HCT116 (cell line): ENCODE measurements around the gene EML1. TPM values are rescaled to one million over a fixed set of nuclear protein-coding genes. Genes with fewer than 3 reads are reported as not detected.

Source experiments
- ATAC-seq: fragments of 200-7000 bp; cut with Tn5 transposase; 2 replicates; pipeline ENCODE4 v1.9.1; 2020; ENCODE audit warnings: mild to moderate bottlenecking, moderate library complexity
- BruUV-seq: library from RNA; stranded (reverse); fragments of 400-500 nt; replicated peaks from 2 replicates; lab custom pipeline; 2021; lab: Mats Ljungman, UMichigan
- CTCF ChIA-PET: fragments of 300-600 bp; sonication (Branson Sonifier 250); formaldehyde crosslinking; loops from one replicate; lab custom pipeline; 2021; ENCODE audit warnings: antibody characterized with exemption; lab: Charles Lee
- POLR2A ChIA-PET: fragments of 300-600, 350-600 bp; sonication (Branson Sonifier 250); formaldehyde crosslinking; loops from one replicate; lab custom pipeline; 2021; ENCODE audit warnings: antibody characterized with exemption; lab: Charles Lee
- RAD21 ChIA-PET, 2 experiments: fragments of 300-600 bp; sonication (Branson Sonifier 250); formaldehyde crosslinking; loops; one replicate each; lab custom pipeline; 2023; ENCODE audit warnings: low total read pairs in 2 of 2; ENCODE audit not compliant: uncharacterized antibody in 2 of 2, unreplicated experiment in 2 of 2, low non-redundant PET in 1 of 2; lab: Charles Lee
- DNase-seq: peaks from one replicate; pipeline ENCODE4 v3.0.0-alpha.2; 2010; ENCODE audit warnings: low read depth, low spot score
- H2AFZ ChIP-seq: fragments of 200-600 bp; shearing (Covaris generic), sonication (generic); 2 replicates; pipeline ENCODE4 v1.6.1; 2017; ENCODE audit warnings: low read depth, mixed run types, mixed read lengths, antibody characterized with exemption, low read length; ENCODE audit not compliant: poor library complexity, severe bottlenecking
- H3K27ac ChIP-seq: 2 replicates; pipeline ENCODE4 v1.5.1; 2012; ENCODE audit warnings: low read depth, low read length
- H3K27me3 ChIP-seq: fragments of 200-600 bp; sonication (generic); 2 replicates; pipeline ENCODE4 v1.6.1; 2016; ENCODE audit warnings: mixed run types, low read length, mixed read lengths; ENCODE audit not compliant: insufficient read depth
- H3K36me3 ChIP-seq, 2 experiments: fragments of 200-500 bp in 1 of 2; fragments of 200-600 bp in 1 of 2; sonication (Bioruptor generic) in 1 of 2; sonication (generic) in 1 of 2; 2 replicates each; pipeline versions ENCODE4 v1.5.1 to v1.6.1; 2014 to 2016; ENCODE audit warnings: low read length in 2 of 2, inconsistent platforms in 1 of 2, mixed read lengths in 1 of 2, mixed run types in 1 of 2; ENCODE audit not compliant: insufficient read depth in 2 of 2, control insufficient read depth in 1 of 2
- H3K4me1 ChIP-seq, 2 experiments: fragments of 200-600 bp in 1 of 2; sonication (generic) in 1 of 2; 2 replicates each; pipeline versions ENCODE4 v1.5.1 to v1.6.1; 2012 to 2017; ENCODE audit warnings: low read length in 2 of 2, inconsistent platforms in 1 of 2, mild to moderate bottlenecking in 1 of 2, mixed read lengths in 1 of 2, mixed run types in 1 of 2, moderate library complexity in 1 of 2; ENCODE audit not compliant: insufficient read depth in 2 of 2, control insufficient read depth in 1 of 2
- H3K4me2 ChIP-seq: fragments of 200-600 bp; sonication (generic); 2 replicates; pipeline ENCODE4 v1.6.1; 2017; ENCODE audit warnings: mixed run types, low read length, mixed read lengths
- H3K4me3 ChIP-seq, 2 experiments: fragments of 200-600 bp in 1 of 2; sonication (generic) in 1 of 2; replicated peaks in 1 of 2; 2 replicates each; pipeline ENCODE4 v1.5.1; 2011 to 2016; ENCODE audit warnings: low read length in 2 of 2, control low read depth in 1 of 2, low read depth in 1 of 2, mild to moderate bottlenecking in 1 of 2, mixed read lengths in 1 of 2, mixed run types in 1 of 2
- H3K79me2 ChIP-seq: fragments of 200-600 bp; sonication (generic); 2 replicates; pipeline ENCODE4 v1.6.1; 2017; ENCODE audit warnings: mild to moderate bottlenecking, mixed run types, low read length, moderate library complexity, mixed read lengths; ENCODE audit not compliant: insufficient read depth
- H3K9ac ChIP-seq: fragments of 200-600 bp; sonication (generic); 2 replicates; pipeline ENCODE4 v1.6.1; 2016; ENCODE audit warnings: low read length, mixed read lengths
- H3K9me2 ChIP-seq: fragments of 200-600 bp; sonication (generic), shearing (Covaris generic); 2 replicates; pipeline ENCODE4 v1.6.1; 2017; ENCODE audit warnings: mixed run types, mild to moderate bottlenecking, moderate library complexity; ENCODE audit not compliant: insufficient read depth
- H3K9me3 ChIP-seq, 2 experiments: fragments of 200-500 bp in 1 of 2; fragments of 200-600 bp in 1 of 2; sonication (Bioruptor generic) in 1 of 2; sonication (generic) in 1 of 2; 2 replicates each; pipeline ENCODE4 v1.6.1; 2014 to 2017; ENCODE audit warnings: low read length in 2 of 2, mixed read lengths in 2 of 2, inconsistent platforms in 1 of 2, low read depth in 1 of 2, mild to moderate bottlenecking in 1 of 2, mixed run types in 1 of 2, moderate library complexity in 1 of 2; ENCODE audit not compliant: control insufficient read depth in 1 of 2, insufficient read depth in 1 of 2
- H4K20me1 ChIP-seq: fragments of 200-600 bp; sonication (generic), shearing (Covaris generic); 2 replicates; pipeline ENCODE4 v1.6.1; 2017; ENCODE audit warnings: mixed run types, mild to moderate bottlenecking, moderate library complexity; ENCODE audit not compliant: insufficient read depth
- CBX3 ChIP-seq: IDR thresholded peaks from 2 replicates; pipeline ENCODE4 v1.6.1; 2012; ENCODE audit warnings: low read depth
- EZH2 ChIP-seq: fragments of 200-600 bp; sonication (generic); IDR thresholded peaks from 2 replicates; pipeline ENCODE4 v1.6.1; 2017; ENCODE audit warnings: antibody characterized with exemption, mixed run types
- EZH2phosphoT487 ChIP-seq: fragments of 200-600 bp; IDR thresholded peaks from 2 replicates; pipeline ENCODE4 v1.6.1; 2018; ENCODE audit warnings: antibody characterized with exemption, borderline replicate concordance
- FOSL1 ChIP-seq: IDR thresholded peaks from 2 replicates; pipeline ENCODE4 v1.6.1; 2012; ENCODE audit warnings: low read depth
- POLR2A ChIP-seq: IDR thresholded peaks from 2 replicates; pipeline ENCODE4 v1.7.0; 2011; ENCODE audit warnings: borderline replicate concordance; ENCODE audit not compliant: insufficient read depth, insufficient read length; ENCODE audit errors: extremely low read depth
- RAD21 ChIP-seq: IDR thresholded peaks from 2 replicates; pipeline ENCODE4 v1.6.1; 2012; ENCODE audit warnings: low read depth, mild to moderate bottlenecking
- SIN3A ChIP-seq: IDR thresholded peaks from 2 replicates; pipeline ENCODE4 v1.6.1; 2012; ENCODE audit warnings: low read depth
- SP1 ChIP-seq: IDR thresholded peaks from 2 replicates; pipeline ENCODE4 v1.6.1; 2012; ENCODE audit warnings: low read depth
- SRF ChIP-seq: IDR thresholded peaks from 2 replicates; pipeline ENCODE4 v1.6.1; 2012; ENCODE audit warnings: low read depth
- YY1 ChIP-seq: IDR thresholded peaks from 2 replicates; pipeline ENCODE4 v1.6.1; 2011; ENCODE audit warnings: low read length, low read depth, moderate library complexity, mild to moderate bottlenecking; ENCODE audit not compliant: insufficient replicate concordance; ENCODE audit errors: extremely low read depth
- ZFX ChIP-seq: fragments of 450-650 bp; IDR thresholded peaks from 2 replicates; pipeline ENCODE4 v1.6.1; 2017
- ZNF274 ChIP-seq: fragments of 200-500 bp; sonication (Bioruptor generic); IDR thresholded peaks from 2 replicates; pipeline ENCODE4 v1.6.1; 2014; ENCODE audit warnings: mild to moderate bottlenecking, low read depth, low read length, inconsistent platforms
- intact Hi-C: fragments of 100-400 bp; cut with micrococcal nuclease; formaldehyde crosslinking; loops from 2 replicates; pipeline ENCODE4 v1.10.0; 2022
- total RNA-seq: library from RNA; stranded (reverse); gene quantifications from one replicate; pipeline ENCODE4 v1.2.1, GENCODE V29; 2021; ENCODE audit not compliant: unreplicated experiment
- TF ChIP-seq, protein P1 (sequence below), 3 experiments: fragments of 200-600 bp in 1 of 3; sonication (generic) in 1 of 3; IDR thresholded peaks in 2 of 3; conservative IDR thresholded peaks in 1 of 3; 2 replicates each; pipeline ENCODE4 v1.5.1; 2012 to 2017; ENCODE audit warnings: low read depth in 2 of 3, low read length in 2 of 3, antibody characterized with exemption in 1 of 3, borderline replicate concordance in 1 of 3, control low read depth in 1 of 3, mild to moderate bottlenecking in 1 of 3, mixed read lengths in 1 of 3, mixed run types in 1 of 3, moderate library complexity in 1 of 3; ENCODE audit not compliant: insufficient read depth in 1 of 3
- TF ChIP-seq, protein P2 (sequence below): IDR thresholded peaks from 2 replicates; pipeline ENCODE4 v1.6.1; 2011; ENCODE audit warnings: mild to moderate bottlenecking, low read length, moderate library complexity; ENCODE audit not compliant: insufficient replicate concordance; ENCODE audit errors: extremely low read depth
- TF ChIP-seq, protein P3 (sequence below): IDR thresholded peaks from 2 replicates; pipeline ENCODE4 v1.6.1; 2012

Gene EML1
- total RNA-seq, 1 experiment from 2014 or later: 7.4 TPM

DNA sequence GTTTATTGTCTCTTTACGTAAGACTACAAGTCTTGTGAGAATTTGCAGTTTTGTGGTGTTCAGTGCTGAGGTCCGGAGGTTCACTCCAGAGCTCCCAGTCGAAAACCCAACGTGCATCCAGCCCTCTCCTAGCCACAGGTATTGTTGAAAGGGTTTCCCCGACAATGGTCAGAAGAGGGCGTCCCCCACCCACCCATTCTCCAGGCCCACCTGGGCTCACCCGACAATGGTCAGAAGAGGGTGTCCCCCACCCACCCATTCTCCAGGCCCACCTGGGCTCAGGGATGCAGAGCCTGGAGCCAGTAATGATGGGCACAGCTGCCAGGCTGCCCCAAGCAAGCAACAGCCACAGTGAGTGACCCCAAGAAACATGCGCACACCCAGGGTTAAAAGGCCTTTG, 145.2 kb downstream of the EML1 start:
- no peak for ATAC-seq
- CTCF ChIA-PET: no interaction called here
- no peaks in the 10 kb centered on the region for H3K27me3 ChIP-seq

More for the DNA sequence above, 145.2 kb downstream of the EML1 start:
- no peaks in the 10 kb centered on the region for H3K9me3 ChIP-seq
- H4K20me1 ChIP-seq: no peaks in the 10 kb centered on the region
- no TSS peak for BruUV-seq
- H3K4me3 ChIP-seq: no peak overlapping the region
- no peak for DNase-seq
- no peaks in the 10 kb centered on the region for H3K9me2 ChIP-seq
- TF ChIP-seq ZNF274 (no peak), YY1 (no peak), SP1 (no peak), ZFX (no peak), FOSL1 (no peak), RAD21 (no peak), EZH2 (no peak), EZH2phosphoT487 (no peak), SRF (no peak), SIN3A (no peak), POLR2A (no peak), CBX3 (no peak)
- TF ChIP-seq, protein P1, sequence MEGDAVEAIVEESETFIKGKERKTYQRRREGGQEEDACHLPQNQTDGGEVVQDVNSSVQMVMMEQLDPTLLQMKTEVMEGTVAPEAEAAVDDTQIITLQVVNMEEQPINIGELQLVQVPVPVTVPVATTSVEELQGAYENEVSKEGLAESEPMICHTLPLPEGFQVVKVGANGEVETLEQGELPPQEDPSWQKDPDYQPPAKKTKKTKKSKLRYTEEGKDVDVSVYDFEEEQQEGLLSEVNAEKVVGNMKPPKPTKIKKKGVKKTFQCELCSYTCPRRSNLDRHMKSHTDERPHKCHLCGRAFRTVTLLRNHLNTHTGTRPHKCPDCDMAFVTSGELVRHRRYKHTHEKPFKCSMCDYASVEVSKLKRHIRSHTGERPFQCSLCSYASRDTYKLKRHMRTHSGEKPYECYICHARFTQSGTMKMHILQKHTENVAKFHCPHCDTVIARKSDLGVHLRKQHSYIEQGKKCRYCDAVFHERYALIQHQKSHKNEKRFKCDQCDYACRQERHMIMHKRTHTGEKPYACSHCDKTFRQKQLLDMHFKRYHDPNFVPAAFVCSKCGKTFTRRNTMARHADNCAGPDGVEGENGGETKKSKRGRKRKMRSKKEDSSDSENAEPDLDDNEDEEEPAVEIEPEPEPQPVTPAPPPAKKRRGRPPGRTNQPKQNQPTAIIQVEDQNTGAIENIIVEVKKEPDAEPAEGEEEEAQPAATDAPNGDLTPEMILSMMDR (IDR thresholded peaks at IDR 0.05 in 2 of 3, conservative IDR thresholded peaks at IDR 0.05 in 1 of 3; ENCODE audit: borderline replicate concordance in 1 of 3, insufficient read depth in 1 of 3, low read depth in 2 of 3, low read length in 2 of 3): no peak
- TF ChIP-seq, protein P2, sequence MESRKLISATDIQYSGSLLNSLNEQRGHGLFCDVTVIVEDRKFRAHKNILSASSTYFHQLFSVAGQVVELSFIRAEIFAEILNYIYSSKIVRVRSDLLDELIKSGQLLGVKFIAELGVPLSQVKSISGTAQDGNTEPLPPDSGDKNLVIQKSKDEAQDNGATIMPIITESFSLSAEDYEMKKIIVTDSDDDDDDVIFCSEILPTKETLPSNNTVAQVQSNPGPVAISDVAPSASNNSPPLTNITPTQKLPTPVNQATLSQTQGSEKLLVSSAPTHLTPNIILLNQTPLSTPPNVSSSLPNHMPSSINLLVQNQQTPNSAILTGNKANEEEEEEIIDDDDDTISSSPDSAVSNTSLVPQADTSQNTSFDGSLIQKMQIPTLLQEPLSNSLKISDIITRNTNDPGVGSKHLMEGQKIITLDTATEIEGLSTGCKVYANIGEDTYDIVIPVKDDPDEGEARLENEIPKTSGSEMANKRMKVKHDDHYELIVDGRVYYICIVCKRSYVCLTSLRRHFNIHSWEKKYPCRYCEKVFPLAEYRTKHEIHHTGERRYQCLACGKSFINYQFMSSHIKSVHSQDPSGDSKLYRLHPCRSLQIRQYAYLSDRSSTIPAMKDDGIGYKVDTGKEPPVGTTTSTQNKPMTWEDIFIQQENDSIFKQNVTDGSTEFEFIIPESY: no peak
- TF ChIP-seq, protein P3, sequence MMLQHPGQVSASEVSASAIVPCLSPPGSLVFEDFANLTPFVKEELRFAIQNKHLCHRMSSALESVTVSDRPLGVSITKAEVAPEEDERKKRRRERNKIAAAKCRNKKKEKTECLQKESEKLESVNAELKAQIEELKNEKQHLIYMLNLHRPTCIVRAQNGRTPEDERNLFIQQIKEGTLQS: no peak
- intact Hi-C loops: no loop called here
- peaks cover 0 to 6% of the 10 kb centered on the region in 2 experiments; a peak in 1 of 4 replicates for H3K4me1 ChIP-seq
- H3K36me3 ChIP-seq: no peaks in the 10 kb centered on the region
- no peak overlapping the region for H2AFZ ChIP-seq
- RAD21 ChIA-PET: no interaction called here
- H3K27ac ChIP-seq: no peak overlapping the region
- H3K4me2 ChIP-seq: no peak overlapping the region
- H3K9ac ChIP-seq: no peak overlapping the region
- H3K79me2 ChIP-seq: no peaks in the 10 kb centered on the region
- POLR2A ChIA-PET: no interaction called here
